ENCODE measurements around the gene NOD1. TPM values are rescaled to one million over a fixed set of nuclear protein-coding genes. Genes with fewer than 3 reads are reported as not detected.
A peak's percentile ranks its signal among the peaks of the same experiment; 100 is the strongest.

The NOD1 gene
- total RNA-seq, 2 donors from 2014 or later = 3.5 to 12.3 TPM

GRCh38 chr7:30412782-30413504 lies 65.6 kb downstream of the NOD1 start:
- no peak overlapping the region for H3K4me3 ChIP-seq
- no peaks in the 10 kb centered on the region for H3K36me3 ChIP-seq
- WGBS = 45% methylated on average over 5 of the region's 5 CpGs
- no peak overlapping the region for H3K27ac ChIP-seq
- no peaks in the 10 kb centered on the region for H3K4me1 ChIP-seq (replicated peaks)
- intact Hi-C loops (cut with DNase I) = loop anchor here (1.0 to 2.0 kb wide), 2 partner anchors 141 to 250 kb away; no protein-coding TSS in a partner anchor
- no peak for TF ChIP-seq POLR2A (IDR thresholded peaks at IDR 0.05)
- TF ChIP-seq POLR2AphosphoS5 (IDR thresholded peaks at IDR 0.05) = peak; percentile 83
- peak; percentile 27 to 77 (median 64) for TF ChIP-seq CTCF (IDR thresholded peaks at IDR 0.05)
- H3K27me3 ChIP-seq (replicated peaks; ENCODE audit: insufficient read depth) = no peaks in the 10 kb centered on the region
- H3K9me3 ChIP-seq = no peaks in the 10 kb centered on the region
- peak; percentile 55 for DNase-seq (ENCODE audit: low spot score)

GRCh38 chr7:30411897-30412296 lies 66.7 kb downstream of the NOD1 start:
- WGBS = 76% methylated on average over 3 of the region's 3 CpGs
- Histone ChIP-seq H3K9me3 (no peaks in the 10 kb centered on the region), H3K36me3 (no peaks in the 10 kb centered on the region), H3K27ac (no peak overlapping the region), H3K4me1 (replicated peaks) (no peaks in the 10 kb centered on the region), H3K27me3 (replicated peaks; ENCODE audit: insufficient read depth) (no peaks in the 10 kb centered on the region), H3K4me3 (no peak overlapping the region)
- intact Hi-C loops (cut with DNase I) = loop anchor here (1.0 to 2.0 kb wide), 2 partner anchors 140 to 249 kb away; no protein-coding TSS in a partner anchor
- TF ChIP-seq POLR2AphosphoS5 (IDR thresholded peaks at IDR 0.05) = no peak
- TF ChIP-seq CTCF (IDR thresholded peaks at IDR 0.05) = no peak
- no peak for TF ChIP-seq POLR2A (IDR thresholded peaks at IDR 0.05)
- DNase-seq (ENCODE audit: low spot score) = no peak

GRCh38 chr7:30411173-30411572 lies 67.4 kb downstream of the NOD1 start:
- H3K27ac ChIP-seq = no peak overlapping the region
- no peaks in the 10 kb centered on the region for H3K27me3 ChIP-seq (replicated peaks; ENCODE audit: insufficient read depth)
- DNase-seq (ENCODE audit: low spot score) = no peak
- no peaks in the 10 kb centered on the region for H3K36me3 ChIP-seq
- WGBS = 88% methylated on average over 2 of the region's 2 CpGs
- no peak for TF ChIP-seq CTCF (IDR thresholded peaks at IDR 0.05)
- TF ChIP-seq POLR2A (IDR thresholded peaks at IDR 0.05) = no peak
- no peak for TF ChIP-seq POLR2AphosphoS5 (IDR thresholded peaks at IDR 0.05)
- H3K4me3 ChIP-seq = no peak overlapping the region
- intact Hi-C loops (cut with DNase I) = no loop called here
- no peaks in the 10 kb centered on the region for H3K4me1 ChIP-seq (replicated peaks)
- H3K9me3 ChIP-seq = no peaks in the 10 kb centered on the region

GRCh38 chr7:30406664-30407425 lies 71.7 kb downstream of the NOD1 start:
- DNase-seq (ENCODE audit: low spot score) = peak; percentile 81
- no peaks in the 10 kb centered on the region for H3K27me3 ChIP-seq (replicated peaks; ENCODE audit: insufficient read depth)
- no peaks in the 10 kb centered on the region for H3K9me3 ChIP-seq
- H3K27ac ChIP-seq = peak overlapping the region in 1 of 2 donors; percentile 53
- H3K4me1 ChIP-seq (replicated peaks) = no peaks in the 10 kb centered on the region
- intact Hi-C loops (cut with DNase I) = no loop called here
- H3K4me3 ChIP-seq = no peak overlapping the region
- TF ChIP-seq POLR2A (IDR thresholded peaks at IDR 0.05) = no peak
- TF ChIP-seq CTCF (IDR thresholded peaks at IDR 0.05) = no peak
- TF ChIP-seq POLR2AphosphoS5 (IDR thresholded peaks at IDR 0.05) = peak; percentile 78
- 62% methylated on average over 13 of the region's 13 CpGs for WGBS
- H3K36me3 ChIP-seq = no peaks in the 10 kb centered on the region

Data from prostate gland (tissue), 2 donors.